ENCODE measurements around the gene FBXW10B.
"Not testable (repeated sequence)": the region's sequence is repeated elsewhere in the genome, so short reads cannot be mapped to it uniquely, and the experiment has no call there.

DNA sequence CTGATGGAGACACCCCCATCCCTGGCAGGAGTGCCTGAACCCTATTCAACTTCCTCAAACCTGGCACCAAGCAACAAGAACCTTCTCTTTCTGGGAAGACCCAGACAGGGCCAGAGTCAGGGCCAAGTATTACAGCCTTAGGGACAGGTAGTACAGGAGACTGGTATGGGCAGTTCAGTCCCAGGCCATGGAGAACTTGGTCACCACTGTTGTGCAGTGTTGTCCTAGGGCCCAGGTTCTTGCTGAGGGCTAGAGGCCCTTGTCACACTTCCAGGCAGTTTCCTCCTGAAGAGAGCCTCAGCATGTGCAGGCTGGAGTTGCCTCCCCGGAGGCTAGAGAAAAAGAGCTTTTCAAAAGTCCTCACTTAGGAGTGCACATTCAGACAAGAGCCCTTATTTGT lies 28.7 kb downstream of the FBXW10B start:
- TF ChIP-seq, protein P1, sequence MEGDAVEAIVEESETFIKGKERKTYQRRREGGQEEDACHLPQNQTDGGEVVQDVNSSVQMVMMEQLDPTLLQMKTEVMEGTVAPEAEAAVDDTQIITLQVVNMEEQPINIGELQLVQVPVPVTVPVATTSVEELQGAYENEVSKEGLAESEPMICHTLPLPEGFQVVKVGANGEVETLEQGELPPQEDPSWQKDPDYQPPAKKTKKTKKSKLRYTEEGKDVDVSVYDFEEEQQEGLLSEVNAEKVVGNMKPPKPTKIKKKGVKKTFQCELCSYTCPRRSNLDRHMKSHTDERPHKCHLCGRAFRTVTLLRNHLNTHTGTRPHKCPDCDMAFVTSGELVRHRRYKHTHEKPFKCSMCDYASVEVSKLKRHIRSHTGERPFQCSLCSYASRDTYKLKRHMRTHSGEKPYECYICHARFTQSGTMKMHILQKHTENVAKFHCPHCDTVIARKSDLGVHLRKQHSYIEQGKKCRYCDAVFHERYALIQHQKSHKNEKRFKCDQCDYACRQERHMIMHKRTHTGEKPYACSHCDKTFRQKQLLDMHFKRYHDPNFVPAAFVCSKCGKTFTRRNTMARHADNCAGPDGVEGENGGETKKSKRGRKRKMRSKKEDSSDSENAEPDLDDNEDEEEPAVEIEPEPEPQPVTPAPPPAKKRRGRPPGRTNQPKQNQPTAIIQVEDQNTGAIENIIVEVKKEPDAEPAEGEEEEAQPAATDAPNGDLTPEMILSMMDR (IDR thresholded peaks at IDR 0.05) = not testable (repeated sequence)
- TF ChIP-seq POLR2AphosphoS5, TCF7L2 (IDR thresholded peaks at IDR 0.05; ENCODE audit: low read depth, low read length): not testable (repeated sequence)

All from Panc1 (cell line).